GM12878 (cell line): ENCODE data around the gene CSNK2A1. TPM values are rescaled to one million over a fixed set of nuclear protein-coding genes. Genes with fewer than 3 reads are reported as not detected.

Source experiments
- ATAC-seq: fragments of 200-7000 bp; cut with Tn5 transposase; 3 replicates; pipeline ENCODE4 v1.9.1; 2020; ENCODE audit warnings: mild to moderate bottlenecking, moderate library complexity
- BruUV-seq: library from RNA; stranded (reverse); fragments of 400-500 nt; replicated peaks from 2 replicates; lab custom pipeline; 2021; lab: Mats Ljungman, UMichigan
- CTCF ChIA-PET: fragments of 300-600 bp; sonication (Branson Sonifier 250); formaldehyde crosslinking; extraction: SDS; loops from one replicate; lab custom pipeline; 2021; ENCODE audit warnings: inconsistent platforms; lab: Yijun Ruan, JAX
- POLR2A ChIA-PET: fragments of 350-600 bp; formaldehyde crosslinking; extraction: SDS; loops from one replicate; lab custom pipeline; 2021; ENCODE audit warnings: inconsistent platforms; lab: Charles Lee
- RAD21 ChIA-PET: fragments of 300-600 bp; sonication (Branson Sonifier 250); formaldehyde crosslinking; loops from one replicate; lab custom pipeline; 2023; ENCODE audit warnings: antibody characterized with exemption; ENCODE audit not compliant: unreplicated experiment; lab: Charles Lee
- SMC1A ChIA-PET: fragments of 300-600 bp; sonication (Branson Sonifier 250); formaldehyde crosslinking; loops from one replicate; lab custom pipeline; 2023; ENCODE audit not compliant: unreplicated experiment, uncharacterized antibody; lab: Charles Lee
- DNase-seq: peaks from one replicate; pipeline ENCODE4 v3.0.0-alpha.2; 2011; ENCODE audit warnings: low read depth, low spot score
- FAIRE-seq: peaks from 3 replicates; lab custom pipeline; 2011; peaks lifted over from hg19 to GRCh38; lab: Jason Lieb, UNC
- H2AFZ ChIP-seq: 2 replicates; pipeline ENCODE4 v1.6.0; 2011; ENCODE audit warnings: low read depth, low read length, control low read depth; ENCODE audit not compliant: control insufficient read depth
- H3K27ac ChIP-seq: 2 replicates; pipeline ENCODE4 v1.5.1; 2011; ENCODE audit warnings: control low read depth; ENCODE audit not compliant: control insufficient read depth, insufficient read depth
- H3K27me3 ChIP-seq, 2 experiments: replicated peaks in 1 of 2; 2 replicates each; pipeline versions ENCODE4 v1.6.0 to v1.6.1; 2011; ENCODE audit warnings: low read length in 1 of 2; ENCODE audit not compliant: control insufficient read depth in 2 of 2, insufficient read depth in 2 of 2
- H3K36me3 ChIP-seq, 2 experiments: 2 replicates each; pipeline ENCODE4 v1.5.1; 2011; ENCODE audit warnings: low read length in 1 of 2; ENCODE audit not compliant: control insufficient read depth in 2 of 2, insufficient read depth in 2 of 2
- H3K4me1 ChIP-seq: 2 replicates; pipeline ENCODE4 v1.6.1; 2011; ENCODE audit warnings: mild to moderate bottlenecking, low read length, moderate library complexity, mixed read lengths; ENCODE audit not compliant: control insufficient read depth, insufficient read depth
- H3K4me2 ChIP-seq: 2 replicates; pipeline ENCODE4 v1.6.0; 2011; ENCODE audit warnings: control low read depth; ENCODE audit not compliant: control insufficient read depth, insufficient read depth
- H3K4me3 ChIP-seq: fragments of 200-600 bp; sonication (generic); 2 replicates; pipeline ENCODE4 v1.5.1; 2016
- H3K79me2 ChIP-seq: 2 replicates; pipeline ENCODE4 v1.6.0; 2011; ENCODE audit warnings: low read length; ENCODE audit not compliant: control insufficient read depth, insufficient read depth
- H3K9ac ChIP-seq: 2 replicates; pipeline ENCODE4 v1.8.0; 2011; ENCODE audit warnings: low read length, control low read depth, mixed read lengths; ENCODE audit not compliant: control insufficient read depth, insufficient read depth
- H3K9me3 ChIP-seq: replicated peaks from 3 replicates; pipeline ENCODE4 v1.5.1; 2011; ENCODE audit warnings: mild to moderate bottlenecking, low read length; ENCODE audit not compliant: control insufficient read depth, insufficient read depth
- H4K20me1 ChIP-seq: 2 replicates; pipeline ENCODE4 v1.6.0; 2011; ENCODE audit not compliant: control insufficient read depth, insufficient read depth
- CBX3 ChIP-seq: fragments of 200-600 bp; sonication (generic); IDR thresholded peaks from 2 replicates; pipeline ENCODE4 v1.6.1; 2016; ENCODE audit warnings: low read depth, borderline replicate concordance
- ESRRA ChIP-seq: IDR thresholded peaks from 2 replicates; pipeline ENCODE4 v1.6.1; 2012; ENCODE audit warnings: mild to moderate bottlenecking, low read length, improper control_type of control experiment
- FOXK2 ChIP-seq: fragments of 450-650 bp; IDR thresholded peaks from 2 replicates; pipeline ENCODE4 v1.6.1; 2017; ENCODE audit warnings: mild to moderate bottlenecking, moderate library complexity
- IRF4 ChIP-seq: IDR thresholded peaks from 2 replicates; pipeline ENCODE4 v1.6.1; 2011; ENCODE audit warnings: low read depth, low read length
- JUNB ChIP-seq: IDR thresholded peaks from 2 replicates; pipeline ENCODE4 v1.6.1; 2016; ENCODE audit warnings: antibody characterized with exemption, mild to moderate bottlenecking
- NR2C2 ChIP-seq: IDR thresholded peaks from 2 replicates; pipeline ENCODE4 v1.6.1; 2011; ENCODE audit warnings: borderline replicate concordance, low read depth; ENCODE audit not compliant: control insufficient read depth, insufficient read length
- SPI1 ChIP-seq: IDR thresholded peaks from 2 replicates; pipeline ENCODE4 v1.6.1; 2011; ENCODE audit warnings: low read depth, mild to moderate bottlenecking, low read length, moderate library complexity, borderline replicate concordance; ENCODE audit not compliant: insufficient read depth
- WGBS: methylation state at CpG from one replicate; pipeline ENCODE4 v1.1.6; 2016; ENCODE audit warnings: low lambda C conversion rate; ENCODE audit not compliant: insufficient replicate concordance, insufficient coverage; ENCODE audit errors: missing lambda C conversion rate; 5-methylcytosine and 5-hydroxymethylcytosine counted together
- in situ Hi-C: fragments of 300-500 bp; cut with MboI; formaldehyde crosslinking; loops from 9 replicates; pipeline ENCODE4 v1.14.3; 2018; ENCODE audit warnings: mixed read lengths
- intact Hi-C: fragments of 100-400 bp; cut with micrococcal nuclease; formaldehyde crosslinking; loops from one replicate; pipeline ENCODE4 v1.14.2; 2022; ENCODE audit not compliant: unreplicated experiment
- polyA plus RNA-seq, 11 experiments: library from polyadenylated mRNA; depleted of rRNA in 4 of 11; unstranded in 6 of 11; stranded (reverse) in 5 of 11; fragments of >200 nt; fragmentation: Nextera tagmentation in 4 of 11; fragmentation: Illumina TruSeq in 1 of 11; extraction: Ambion mirVana in 4 of 11; extraction: Trizol in 1 of 11; gene quantifications; 1 replicate in 1 of 11; 2 replicates in 10 of 11; pipeline versions ENCODE4 v1.2.1 to v1.2.3, GENCODE V29; 2011 to 2016; ENCODE audit warnings: inconsistent platforms in 2 of 11, missing spikeins in 2 of 11, low read depth in 1 of 11
- total RNA-seq, 4 experiments: library from RNA; depleted of rRNA in 3 of 4; stranded (reverse); fragments of >200 nt in 3 of 4; fragmentation: Illumina TruSeq in 1 of 4; extraction: Trizol in 1 of 4; gene quantifications; 2 replicates each; pipeline versions ENCODE4 v1.2.1 to v1.2.3, GENCODE V29; 2013 to 2021
- TF ChIP-seq, protein P1 (sequence below): IDR thresholded peaks from 2 replicates; pipeline ENCODE4 v1.6.1; 2011; ENCODE audit warnings: low read depth, mild to moderate bottlenecking, low read length, moderate library complexity, borderline replicate concordance; ENCODE audit errors: extremely low read depth
- TF ChIP-seq, protein P2 (sequence below): IDR thresholded peaks from 2 replicates; pipeline ENCODE4 v1.6.1; 2011; ENCODE audit warnings: low read depth, low read length, improper control_type of control experiment, borderline replicate concordance
- TF ChIP-seq, protein P3 (sequence below): IDR thresholded peaks from 2 replicates; pipeline ENCODE4 v1.6.1; 2012; ENCODE audit warnings: mild to moderate bottlenecking, low read depth, low read length

Gene CSNK2A1
- total and polyA plus RNA-seq, 10 of the 15 experiments (the other 5 are each of a cell fraction or from before 2014, with no cell fraction given) = 47.6 to 199 (median 95.0) TPM

DNA sequence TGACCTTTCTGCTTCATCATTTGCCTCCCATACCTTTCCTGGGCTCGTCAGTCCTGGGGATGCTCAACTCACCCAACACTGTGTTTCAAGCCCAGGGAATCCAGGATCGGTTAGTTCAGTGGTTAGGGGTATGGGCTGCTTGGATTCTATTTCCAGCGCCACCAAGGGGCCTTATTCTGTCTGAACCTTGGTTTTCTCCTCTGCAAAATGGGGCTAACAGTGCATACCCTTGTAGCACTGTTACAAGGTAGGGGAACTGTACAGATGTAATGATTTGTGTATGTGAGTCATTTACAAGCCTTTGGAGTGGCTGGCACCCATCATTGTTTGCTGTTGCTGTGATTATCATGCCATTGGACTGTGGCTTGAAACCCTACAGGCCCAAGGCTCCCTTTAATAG is 14.5 kb upstream of the CSNK2A1 start:
- no peaks in the 10 kb centered on the region for H4K20me1 ChIP-seq
- intact Hi-C loops (no loop called here), in situ Hi-C loops (no loop called here)
- no TSS peak for BruUV-seq
- H2AFZ ChIP-seq = no peak overlapping the region
- H3K4me2 ChIP-seq = no peak overlapping the region
- no peak overlapping the region for H3K4me3 ChIP-seq
- H3K9me3 ChIP-seq = no peaks in the 10 kb centered on the region
- no peaks in the 10 kb centered on the region for H3K4me1 ChIP-seq
- no peak overlapping the region for H3K9ac ChIP-seq
- TF ChIP-seq IRF4 (no peak), FOXK2 (no peak)
- WGBS = 51% methylated on average over 3 of the region's 3 CpGs
- H3K79me2 ChIP-seq = no peaks in the 10 kb centered on the region
- SMC1A ChIA-PET = no interaction called here
- FAIRE-seq (no peak), ATAC-seq (no peak), DNase-seq (no peak)
- H3K27ac ChIP-seq = no peak overlapping the region
- POLR2A ChIA-PET = no interaction called here
- H3K27me3 ChIP-seq = no peaks in the 10 kb centered on the region; a peak in 3 of 4 replicates
- RAD21 ChIA-PET = no interaction called here
- no peaks in the 10 kb centered on the region for H3K36me3 ChIP-seq
- CTCF ChIA-PET = interaction anchor here (0.7 to 0.8 kb wide), 2 partner anchors 87 to 109 kb away, joined by 3 read pairs; no protein-coding TSS in a partner anchor

DNA sequence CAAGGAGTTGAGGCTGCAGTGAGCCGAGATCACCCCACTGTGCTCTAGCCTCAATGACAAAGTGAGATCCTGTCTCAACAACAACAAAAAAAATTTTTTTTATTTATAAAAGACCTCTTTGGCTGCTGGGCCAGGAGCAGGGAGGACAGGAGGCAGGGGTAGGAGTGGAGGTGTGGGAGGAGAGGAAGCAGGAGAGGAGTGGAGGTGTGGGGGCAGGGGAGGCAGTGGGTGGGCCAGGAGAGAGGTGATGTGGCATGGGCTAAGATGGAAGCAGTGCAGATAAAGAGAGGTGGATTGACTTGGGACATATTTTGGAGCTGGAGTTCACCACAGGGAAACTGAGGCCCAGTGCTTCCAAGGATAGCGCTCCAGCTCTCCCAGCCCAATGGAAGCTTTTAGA is 13.4 kb upstream of the CSNK2A1 start:
- H3K79me2 ChIP-seq = no peaks in the 10 kb centered on the region
- intact Hi-C loops (no loop called here), in situ Hi-C loops (no loop called here)
- H4K20me1 ChIP-seq = no peaks in the 10 kb centered on the region
- H3K27ac ChIP-seq = no peak overlapping the region
- CTCF ChIA-PET = interaction anchor here (1.5 kb wide), 1 partner anchor 89 kb away, joined by 7 read pairs; no protein-coding TSS in a partner anchor
- POLR2A ChIA-PET = no interaction called here
- no peak overlapping the region for H3K4me2 ChIP-seq
- SMC1A ChIA-PET = interaction anchor here (0.7 kb wide), 1 partner anchor 110 kb away, joined by 3 read pairs; no protein-coding TSS in a partner anchor
- no TSS peak for BruUV-seq
- no peak overlapping the region for H3K4me3 ChIP-seq
- no peak for FAIRE-seq
- no peak for ATAC-seq
- H3K4me1 ChIP-seq = no peaks in the 10 kb centered on the region
- H2AFZ ChIP-seq = no peak overlapping the region
- no peak for DNase-seq
- 49% methylated on average over 2 of the region's 2 CpGs for WGBS
- no peak overlapping the region for H3K9ac ChIP-seq
- TF ChIP-seq NR2C2 = no peak
- TF ChIP-seq, protein P1, sequence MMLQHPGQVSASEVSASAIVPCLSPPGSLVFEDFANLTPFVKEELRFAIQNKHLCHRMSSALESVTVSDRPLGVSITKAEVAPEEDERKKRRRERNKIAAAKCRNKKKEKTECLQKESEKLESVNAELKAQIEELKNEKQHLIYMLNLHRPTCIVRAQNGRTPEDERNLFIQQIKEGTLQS = no peak
- TF ChIP-seq ESRRA = no peak
- TF ChIP-seq, protein P2, sequence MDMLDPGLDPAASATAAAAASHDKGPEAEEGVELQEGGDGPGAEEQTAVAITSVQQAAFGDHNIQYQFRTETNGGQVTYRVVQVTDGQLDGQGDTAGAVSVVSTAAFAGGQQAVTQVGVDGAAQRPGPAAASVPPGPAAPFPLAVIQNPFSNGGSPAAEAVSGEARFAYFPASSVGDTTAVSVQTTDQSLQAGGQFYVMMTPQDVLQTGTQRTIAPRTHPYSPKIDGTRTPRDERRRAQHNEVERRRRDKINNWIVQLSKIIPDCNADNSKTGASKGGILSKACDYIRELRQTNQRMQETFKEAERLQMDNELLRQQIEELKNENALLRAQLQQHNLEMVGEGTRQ = no peak
- no peak for TF ChIP-seq JUNB
- no peak for TF ChIP-seq FOXK2
- no peak for TF ChIP-seq SPI1
- TF ChIP-seq, protein P3, sequence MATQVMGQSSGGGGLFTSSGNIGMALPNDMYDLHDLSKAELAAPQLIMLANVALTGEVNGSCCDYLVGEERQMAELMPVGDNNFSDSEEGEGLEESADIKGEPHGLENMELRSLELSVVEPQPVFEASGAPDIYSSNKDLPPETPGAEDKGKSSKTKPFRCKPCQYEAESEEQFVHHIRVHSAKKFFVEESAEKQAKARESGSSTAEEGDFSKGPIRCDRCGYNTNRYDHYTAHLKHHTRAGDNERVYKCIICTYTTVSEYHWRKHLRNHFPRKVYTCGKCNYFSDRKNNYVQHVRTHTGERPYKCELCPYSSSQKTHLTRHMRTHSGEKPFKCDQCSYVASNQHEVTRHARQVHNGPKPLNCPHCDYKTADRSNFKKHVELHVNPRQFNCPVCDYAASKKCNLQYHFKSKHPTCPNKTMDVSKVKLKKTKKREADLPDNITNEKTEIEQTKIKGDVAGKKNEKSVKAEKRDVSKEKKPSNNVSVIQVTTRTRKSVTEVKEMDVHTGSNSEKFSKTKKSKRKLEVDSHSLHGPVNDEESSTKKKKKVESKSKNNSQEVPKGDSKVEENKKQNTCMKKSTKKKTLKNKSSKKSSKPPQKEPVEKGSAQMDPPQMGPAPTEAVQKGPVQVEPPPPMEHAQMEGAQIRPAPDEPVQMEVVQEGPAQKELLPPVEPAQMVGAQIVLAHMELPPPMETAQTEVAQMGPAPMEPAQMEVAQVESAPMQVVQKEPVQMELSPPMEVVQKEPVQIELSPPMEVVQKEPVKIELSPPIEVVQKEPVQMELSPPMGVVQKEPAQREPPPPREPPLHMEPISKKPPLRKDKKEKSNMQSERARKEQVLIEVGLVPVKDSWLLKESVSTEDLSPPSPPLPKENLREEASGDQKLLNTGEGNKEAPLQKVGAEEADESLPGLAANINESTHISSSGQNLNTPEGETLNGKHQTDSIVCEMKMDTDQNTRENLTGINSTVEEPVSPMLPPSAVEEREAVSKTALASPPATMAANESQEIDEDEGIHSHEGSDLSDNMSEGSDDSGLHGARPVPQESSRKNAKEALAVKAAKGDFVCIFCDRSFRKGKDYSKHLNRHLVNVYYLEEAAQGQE = no peak
- no peak for TF ChIP-seq CBX3
- H3K9me3 ChIP-seq = no peaks in the 10 kb centered on the region
- RAD21 ChIA-PET = no interaction called here
- H3K36me3 ChIP-seq = no peaks in the 10 kb centered on the region
- no peaks in the 10 kb centered on the region; a peak in 3 of 4 replicates for H3K27me3 ChIP-seq
